OCI-LY3 (cell line): ENCODE measurements around the gene FAM110D.

Experiments used
- H2AFZ ChIP-seq: fragments of 200-600, 300-600 bp; shearing (Covaris generic); 2 replicates; pipeline ENCODE4 v1.6.0; 2014; ENCODE audit warnings: antibody characterized with exemption, low read depth, low read length
- H3K27ac ChIP-seq: fragments of 200-600, 300-600 bp; sonication (generic); 2 replicates; pipeline ENCODE4 v1.5.1; 2014; ENCODE audit warnings: mild to moderate bottlenecking, low read length, moderate library complexity, mixed read lengths
- H3K27me3 ChIP-seq: fragments of 200-600, 300-600 bp; sonication (generic); 2 replicates; pipeline ENCODE4 v1.6.1; 2014; ENCODE audit warnings: low read depth, low read length, mixed read lengths
- H3K36me3 ChIP-seq: fragments of 200-600, 300-600 bp; sonication (generic); replicated peaks from 2 replicates; pipeline ENCODE3; 2014; ENCODE audit warnings: low read depth, low read length, mixed read lengths
- H3K4me1 ChIP-seq: fragments of 300-600, 200-600 bp; sonication (generic); 2 replicates; pipeline ENCODE4 v1.6.1; 2014; ENCODE audit warnings: low read length, mixed read lengths
- H3K4me2 ChIP-seq: fragments of 200-600, 300-600 bp; sonication (generic); 2 replicates; pipeline ENCODE4 v1.6.1; 2014; ENCODE audit warnings: low read length, mixed read lengths
- H3K4me3 ChIP-seq: fragments of 300-600, 200-600 bp; sonication (generic); 2 replicates; pipeline ENCODE4 v1.5.1; 2014; ENCODE audit warnings: antibody characterized with exemption, mild to moderate bottlenecking, low read length, moderate library complexity
- H3K79me2 ChIP-seq: fragments of 300-600, 200-600 bp; shearing (Covaris generic); 2 replicates; pipeline ENCODE4 v1.6.1; 2014; ENCODE audit warnings: mild to moderate bottlenecking, low read length, mixed read lengths
- H3K9ac ChIP-seq: fragments of 300-600, 200-600 bp; shearing (Covaris generic); 2 replicates; pipeline ENCODE4 v1.6.0; 2014; ENCODE audit warnings: mild to moderate bottlenecking, low read length, moderate library complexity
- H3K9me3 ChIP-seq: fragments of 200-600, 300-600 bp; shearing (Covaris generic); 2 replicates; pipeline ENCODE4 v1.6.1; 2014; ENCODE audit warnings: low read length, mixed read lengths; ENCODE audit not compliant: insufficient read depth
- H4K20me1 ChIP-seq: fragments of 200-600, 300-600 bp; sonication (generic); 2 replicates; pipeline ENCODE4 v1.6.1; 2016; ENCODE audit warnings: low read length, mixed read lengths; ENCODE audit not compliant: insufficient read depth
- CTCF ChIP-seq: fragments of 200-600, 300-600 bp; sonication (generic); IDR thresholded peaks from 2 replicates; pipeline ENCODE4 v1.5.1; 2014; ENCODE audit warnings: antibody characterized with exemption, low read length, low read depth
- EZH2phosphoT487 ChIP-seq: fragments of 200-600 bp; shearing (Covaris generic); IDR thresholded peaks from 2 replicates; pipeline ENCODE4 v1.6.1; 2018; ENCODE audit warnings: antibody characterized with exemption, mixed run types, low read depth

FAM110D gene

GRCh38 chr1:26163684-26164035, 4.8 kb downstream of the FAM110D start:
- peak overlapping the region; percentile 97 for H2AFZ ChIP-seq

GRCh38 chr1:26164036-26164860, 5.4 kb downstream of the FAM110D start:
- H3K9me3 ChIP-seq = no peaks in the 10 kb centered on the region
- H3K9ac ChIP-seq = peak overlapping the region; percentile 72
- H3K4me2 ChIP-seq = peak overlapping the region; percentile 91
- H4K20me1 ChIP-seq = no peaks in the 10 kb centered on the region
- H3K36me3 ChIP-seq = no peaks in the 10 kb centered on the region
- H3K4me3 ChIP-seq = peak overlapping the region; percentile 85
- TF ChIP-seq EZH2phosphoT487 (no peak), CTCF (peak; percentile 49)
- peak overlapping the region; percentile 97 for H2AFZ ChIP-seq
- no peaks in the 10 kb centered on the region for H3K79me2 ChIP-seq
- H3K4me1 ChIP-seq = peaks cover 12% of the 10 kb centered on the region
- no peak overlapping the region for H3K27ac ChIP-seq
- H3K27me3 ChIP-seq = no peaks in the 10 kb centered on the region

More at GRCh38 chr1:26163684-26164035, 4.8 kb downstream of the FAM110D start:
- Histone ChIP-seq H3K9ac (peak overlapping the region; percentile 72), H3K4me1 (peaks cover 11% of the 10 kb centered on the region), H3K79me2 (no peaks in the 10 kb centered on the region), H3K27me3 (no peaks in the 10 kb centered on the region), H3K36me3 (no peaks in the 10 kb centered on the region), H3K4me3 (peak overlapping the region; percentile 85), H3K9me3 (no peaks in the 10 kb centered on the region), H4K20me1 (no peaks in the 10 kb centered on the region), H3K27ac (no peak overlapping the region), H3K4me2 (peak overlapping the region; percentile 91)
- TF ChIP-seq EZH2phosphoT487 (no peak), CTCF (no peak)

- TF ChIP-seq CTCF (no peak), EZH2phosphoT487 (no peak)
- Histone ChIP-seq H3K4me2 (peak overlapping the region; percentile 91), H3K9me3 (no peaks in the 10 kb centered on the region), H3K79me2 (peaks cover 4% of the 10 kb centered on the region), H3K27ac (no peak overlapping the region), H3K27me3 (no peaks in the 10 kb centered on the region), H3K9ac (peak overlapping the region; percentile 72; the same call in 1 of the 2 replicates), H3K4me1 (peaks cover 15% of the 10 kb centered on the region), H3K4me3 (peak overlapping the region; percentile 85), H3K36me3 (no peaks in the 10 kb centered on the region), H4K20me1 (no peaks in the 10 kb centered on the region), H2AFZ (peak overlapping the region; percentile 97)
Measured at GRCh38 chr1:26164861-26165842, 6.3 kb downstream of the FAM110D start.
